BLaER1 (cell line): ENCODE measurements around the gene BEST3.
"Not testable (repeated sequence)": the region's sequence is repeated elsewhere in the genome, so short reads cannot be mapped to it uniquely, and the experiment has no call there.

Experiments
- H3K27ac ChIP-seq: shearing (Covaris generic); formaldehyde crosslinking; 2 replicates; pipeline ENCODE4 v1.8.1; 2022
- H3K27me3 ChIP-seq: shearing (Covaris generic); formaldehyde crosslinking; 2 replicates; pipeline ENCODE4 v1.8.1; 2022
- H3K36me3 ChIP-seq: shearing (Covaris generic); formaldehyde crosslinking; 2 replicates; pipeline ENCODE4 v1.8.1; 2022
- H3K4me1 ChIP-seq: shearing (Covaris generic); formaldehyde crosslinking; 2 replicates; pipeline ENCODE4 v1.8.1; 2022
- H3K4me2 ChIP-seq: shearing (Covaris generic); formaldehyde crosslinking; 2 replicates; pipeline ENCODE4 v1.8.1; 2022
- H3K4me3 ChIP-seq: shearing (Covaris generic); formaldehyde crosslinking; 2 replicates; pipeline ENCODE4 v1.8.1; 2022
- H3K9ac ChIP-seq: shearing (Covaris generic); formaldehyde crosslinking; 2 replicates; pipeline ENCODE4 v1.8.1; 2022
- H3K9me3 ChIP-seq: shearing (Covaris generic); formaldehyde crosslinking; 2 replicates; pipeline ENCODE4 v1.8.1; 2022
- H4K20me1 ChIP-seq: shearing (Covaris generic); formaldehyde crosslinking; 2 replicates; pipeline ENCODE4 v1.8.1; 2022
- Cebpa-rat ChIP-seq: shearing (Covaris generic); IDR thresholded peaks from 2 replicates; pipeline ENCODE4 v1.8.1; 2022

The BEST3 gene

GRCh38 chr12:69671597-69671996 is 27.5 kb downstream of the BEST3 start:
- Histone ChIP-seq H3K9ac (no peak overlapping the region), H3K36me3 (no peaks in the 10 kb centered on the region), H3K4me1 (no peaks in the 10 kb centered on the region), H3K4me3 (no peak overlapping the region), H3K9me3 (no peaks in the 10 kb centered on the region), H4K20me1 (no peaks in the 10 kb centered on the region), H3K27me3 (no peaks in the 10 kb centered on the region), H3K4me2 (no peak overlapping the region), H3K27ac (no peak overlapping the region)
- no peak for TF ChIP-seq Cebpa-rat

GRCh38 chr12:69666798-69667197 is 32.3 kb downstream of the BEST3 start:
- no peaks in the 10 kb centered on the region for H3K4me1 ChIP-seq

GRCh38 chr12:69664930-69665377 is 34.1 kb downstream of the BEST3 start:
- H3K27ac ChIP-seq, H3K4me1 ChIP-seq, H3K36me3 ChIP-seq, H3K9me3 ChIP-seq, H3K4me3 ChIP-seq, H4K20me1 ChIP-seq, H3K27me3 ChIP-seq, H3K4me2 ChIP-seq, H3K9ac ChIP-seq: not testable (repeated sequence)

More at GRCh38 chr12:69666798-69667197, 32.3 kb downstream of the BEST3 start:
- Histone ChIP-seq H3K4me3 (no peak overlapping the region), H3K36me3 (no peaks in the 10 kb centered on the region), H4K20me1 (no peaks in the 10 kb centered on the region), H3K27ac (no peak overlapping the region), H3K9ac (no peak overlapping the region), H3K4me2 (no peak overlapping the region), H3K27me3 (no peaks in the 10 kb centered on the region), H3K9me3 (no peaks in the 10 kb centered on the region)
- TF ChIP-seq Cebpa-rat, result no peak

DNA sequence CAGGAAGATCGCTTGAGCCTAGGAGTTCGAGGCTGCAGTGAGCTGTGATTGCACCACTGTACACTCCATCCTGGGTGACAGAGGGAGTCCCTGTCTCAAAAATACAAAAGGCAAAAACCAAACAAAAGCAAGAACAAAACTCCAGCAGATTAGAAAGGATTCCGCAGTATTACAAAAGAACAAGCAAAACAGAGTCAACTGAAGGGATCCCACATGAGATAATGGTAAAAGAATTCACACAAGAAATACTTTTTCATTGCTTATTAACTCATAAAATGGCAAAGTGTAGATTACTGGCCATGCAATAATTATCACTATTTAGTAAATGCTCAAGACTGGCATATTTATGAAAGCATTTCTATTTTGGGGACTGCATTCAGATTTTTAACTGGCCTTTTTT is 35.4 kb downstream of the BEST3 start:
- H3K9ac ChIP-seq, result no peak overlapping the region
- H3K27ac ChIP-seq, result no peak overlapping the region
- H4K20me1 ChIP-seq, result no peaks in the 10 kb centered on the region
- H3K4me3 ChIP-seq, result no peak overlapping the region
- TF ChIP-seq Cebpa-rat, result no peak
- no peaks in the 10 kb centered on the region for H3K4me1 ChIP-seq
- H3K27me3 ChIP-seq, result no peaks in the 10 kb centered on the region
- H3K36me3 ChIP-seq, result no peaks in the 10 kb centered on the region
- H3K9me3 ChIP-seq, result no peaks in the 10 kb centered on the region
- no peak overlapping the region for H3K4me2 ChIP-seq

DNA sequence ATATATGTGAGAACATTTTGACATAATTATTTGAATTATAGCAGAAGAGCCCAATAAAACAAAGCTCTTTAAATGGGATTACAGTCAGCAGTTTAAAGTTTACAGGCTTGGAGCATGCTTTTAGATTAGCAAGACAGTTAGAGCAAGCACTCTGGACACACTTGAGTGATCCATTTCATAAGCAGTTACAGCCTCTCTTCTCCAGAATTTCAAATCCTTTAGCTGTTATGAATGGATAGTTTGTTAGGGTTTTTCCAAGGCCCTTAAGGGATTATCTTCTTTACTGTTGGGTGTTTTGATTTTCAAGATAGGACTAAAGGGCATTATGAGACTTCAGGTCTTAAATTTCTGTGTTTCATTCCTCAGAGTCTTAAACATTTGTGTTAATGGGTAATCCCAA is 36.3 kb downstream of the BEST3 start:
- TF ChIP-seq Cebpa-rat, result no peak
- Histone ChIP-seq H3K4me1 (no peaks in the 10 kb centered on the region), H3K4me3 (no peak overlapping the region), H3K27ac (no peak overlapping the region), H3K9ac (no peak overlapping the region), H3K27me3 (no peaks in the 10 kb centered on the region), H3K36me3 (no peaks in the 10 kb centered on the region), H4K20me1 (no peaks in the 10 kb centered on the region), H3K4me2 (no peak overlapping the region), H3K9me3 (no peaks in the 10 kb centered on the region)

GRCh38 chr12:69661386-69661785 is 37.7 kb downstream of the BEST3 start:
- H3K9ac ChIP-seq, result no peak overlapping the region
- H3K4me1 ChIP-seq, result no peaks in the 10 kb centered on the region
- H3K27me3 ChIP-seq, result no peaks in the 10 kb centered on the region
- H3K36me3 ChIP-seq, result no peaks in the 10 kb centered on the region
- H4K20me1 ChIP-seq, result no peaks in the 10 kb centered on the region
- no peaks in the 10 kb centered on the region for H3K9me3 ChIP-seq
- H3K4me3 ChIP-seq, result no peak overlapping the region
- no peak overlapping the region for H3K4me2 ChIP-seq
- no peak for TF ChIP-seq Cebpa-rat
- H3K27ac ChIP-seq, result no peak overlapping the region

DNA sequence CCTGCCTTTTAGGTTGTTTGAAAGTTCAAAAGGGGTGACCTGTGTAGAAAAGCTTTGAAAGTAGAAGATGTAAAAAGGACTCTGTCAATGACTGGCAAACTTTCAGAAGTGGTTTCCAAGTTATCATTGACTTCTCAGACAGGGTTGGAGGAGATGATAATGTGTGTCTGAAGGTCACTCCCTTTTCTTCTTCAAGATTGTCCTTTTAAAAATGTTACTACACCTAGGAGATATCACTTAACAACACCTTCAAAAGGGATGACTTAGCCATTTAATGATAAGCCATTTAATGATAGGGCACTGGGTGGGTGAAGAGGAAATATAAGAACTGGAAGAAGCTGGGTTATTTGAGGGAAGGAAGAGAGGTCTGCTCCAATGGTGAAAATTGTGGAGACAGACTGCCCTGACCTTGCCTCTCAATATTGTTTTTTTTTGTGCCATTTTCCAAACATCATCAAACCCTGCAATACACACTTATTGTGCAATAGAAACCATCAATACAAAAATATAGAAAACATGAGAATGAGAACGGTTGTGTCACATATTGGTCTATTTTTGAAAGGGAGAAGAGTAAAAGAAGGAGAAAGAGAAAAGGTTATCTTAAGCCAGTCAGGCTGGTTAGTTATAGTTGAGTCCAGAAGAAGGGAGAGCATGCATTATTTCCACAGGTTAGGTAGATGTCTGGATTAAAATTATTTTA is 38.8 kb downstream of the BEST3 start:
- no peak overlapping the region for H3K4me3 ChIP-seq
- no peaks in the 10 kb centered on the region for H3K27me3 ChIP-seq
- H3K9me3 ChIP-seq, result no peaks in the 10 kb centered on the region
- no peak overlapping the region for H3K9ac ChIP-seq
- no peak for TF ChIP-seq Cebpa-rat
- H3K36me3 ChIP-seq, result no peaks in the 10 kb centered on the region
- no peak overlapping the region for H3K4me2 ChIP-seq
- H3K4me1 ChIP-seq, result peaks cover under 1% of the 10 kb centered on the region; the same call in 1 of the 2 replicates
- no peak overlapping the region for H3K27ac ChIP-seq
- no peaks in the 10 kb centered on the region for H4K20me1 ChIP-seq

DNA sequence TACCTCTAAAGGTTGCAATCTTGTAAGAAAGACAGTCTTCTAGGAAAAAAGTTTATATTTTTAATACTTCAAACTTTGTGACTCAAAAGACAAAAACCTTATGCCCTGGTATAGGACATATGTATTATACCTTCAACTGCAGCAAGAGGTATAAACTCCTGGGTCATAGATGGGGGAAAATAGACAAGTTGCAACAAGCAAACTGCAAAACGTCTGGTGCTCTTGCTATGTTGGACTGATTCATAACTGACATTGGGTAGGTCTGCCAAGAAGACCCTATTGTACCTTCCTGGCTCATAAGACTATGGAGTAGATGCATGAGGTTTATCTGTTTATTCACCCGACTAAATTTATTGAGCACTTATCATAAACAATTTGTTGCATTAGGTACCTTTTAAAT is 40.9 kb downstream of the BEST3 start:
- H3K27ac ChIP-seq, result no peak overlapping the region
- H3K9me3 ChIP-seq, result no peaks in the 10 kb centered on the region
- H3K4me1 ChIP-seq, result peaks cover 7% of the 10 kb centered on the region
- TF ChIP-seq Cebpa-rat, result no peak
- no peak overlapping the region for H3K4me2 ChIP-seq
- H4K20me1 ChIP-seq, result no peaks in the 10 kb centered on the region
- H3K4me3 ChIP-seq, result no peak overlapping the region
- H3K27me3 ChIP-seq, result no peaks in the 10 kb centered on the region
- no peak overlapping the region for H3K9ac ChIP-seq
- no peaks in the 10 kb centered on the region for H3K36me3 ChIP-seq

DNA sequence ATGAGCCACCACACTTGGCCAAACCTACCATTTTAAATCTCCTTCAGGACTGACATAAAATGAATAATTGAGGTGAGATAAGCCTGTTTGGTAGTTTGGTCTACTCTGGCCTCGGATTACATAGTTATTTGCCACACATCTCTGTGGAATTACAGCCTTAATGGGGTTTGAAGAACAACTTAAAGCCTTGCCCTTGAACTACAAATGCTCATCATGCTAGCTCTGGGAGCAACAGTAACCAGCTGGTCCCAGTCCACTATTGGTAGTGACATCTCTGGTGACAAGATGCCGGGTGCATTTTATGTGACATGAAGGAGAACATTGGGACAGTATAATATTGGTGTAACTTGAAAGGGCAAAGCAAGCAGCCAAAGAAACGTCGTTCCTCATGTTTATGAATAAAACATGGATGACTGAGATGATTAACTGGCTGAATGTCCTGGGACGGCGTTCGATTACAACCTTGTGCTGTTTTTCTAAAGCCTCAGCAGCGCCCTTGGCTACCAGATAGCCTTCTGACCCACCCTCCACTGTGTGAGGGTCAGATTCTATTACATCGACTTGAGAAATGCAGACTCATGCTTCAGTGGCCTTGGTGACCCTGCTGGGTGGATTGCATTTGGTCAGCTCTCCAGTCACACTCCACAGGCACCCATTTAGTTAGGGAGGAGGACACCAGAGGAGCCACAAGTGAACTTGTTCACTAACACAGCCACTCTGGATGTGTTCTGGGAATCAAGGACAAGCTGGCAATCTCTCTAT is 41.5 kb downstream of the BEST3 start:
- Histone ChIP-seq H3K4me3 (no peak overlapping the region), H3K27ac (no peak overlapping the region), H3K4me2 (no peak overlapping the region), H3K9ac (no peak overlapping the region), H3K36me3 (no peaks in the 10 kb centered on the region), H3K27me3 (no peaks in the 10 kb centered on the region), H3K9me3 (no peaks in the 10 kb centered on the region), H4K20me1 (no peaks in the 10 kb centered on the region), H3K4me1 (peaks cover 7% of the 10 kb centered on the region)
- TF ChIP-seq Cebpa-rat, result no peak

DNA sequence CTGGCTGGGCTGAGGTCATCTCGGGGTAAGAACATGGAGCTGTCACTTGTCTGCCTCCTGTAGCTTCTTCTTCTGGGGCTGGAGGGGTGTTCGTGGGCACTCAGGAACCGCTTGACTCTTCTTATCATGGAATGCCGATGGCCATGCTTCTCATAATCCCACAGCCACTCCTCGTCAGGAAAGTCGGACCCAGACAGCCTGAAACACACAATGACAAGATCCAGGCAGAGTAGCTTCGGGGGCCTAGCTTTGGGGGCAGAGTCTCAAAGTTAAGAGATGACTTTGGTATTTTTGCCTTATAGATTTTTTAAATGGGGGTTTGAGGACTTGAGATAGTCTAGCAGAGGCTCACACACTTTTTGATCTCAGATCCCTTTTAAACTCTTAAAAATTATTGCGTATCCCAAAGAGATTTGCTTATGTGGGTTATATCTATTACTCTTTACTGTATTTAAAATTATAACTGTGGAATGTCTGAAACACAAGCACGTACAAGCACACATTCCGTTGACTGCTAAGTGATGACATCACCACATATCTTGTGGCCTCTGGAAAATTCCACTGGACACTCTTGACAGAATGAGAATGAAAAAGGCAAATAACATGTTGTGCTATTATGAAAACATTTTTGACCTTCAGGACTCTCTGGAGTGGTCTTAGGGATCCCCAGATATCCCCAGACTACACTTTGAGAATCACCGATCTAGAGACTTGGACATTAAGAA is 43.3 kb downstream of the BEST3 start:
- H3K4me2 ChIP-seq, result no peak overlapping the region

More for the DNA sequence above, 43.3 kb downstream of the BEST3 start:
- Histone ChIP-seq H3K9ac (no peak overlapping the region), H3K4me3 (no peak overlapping the region), H3K36me3 (no peaks in the 10 kb centered on the region), H3K27me3 (no peaks in the 10 kb centered on the region), H3K9me3 (no peaks in the 10 kb centered on the region), H4K20me1 (no peaks in the 10 kb centered on the region), H3K4me1 (peaks cover 7% of the 10 kb centered on the region), H3K27ac (no peak overlapping the region)
- TF ChIP-seq Cebpa-rat, result no peak
